Measurements from ENCODE around the gene CXCL5. TPM values are rescaled to one million over a fixed set of nuclear protein-coding genes. Genes with fewer than 3 reads are reported as not detected.
"Not testable (repeated sequence)": the region's sequence is repeated elsewhere in the genome, so short reads cannot be mapped to it uniquely, and the experiment has no call there.

The CXCL5 gene
- total RNA-seq, 2 donors from 2014 or later = 0.09 to 0.18 TPM

- ATAC-seq; intact Hi-C loops (cut with DNase I); DNase-seq: not testable (repeated sequence)
These were observed 17.3 kb downstream of the CXCL5 start for GRCh38 chr4:73981175-73981574.

GRCh38 chr4:73979407-73979957 lies 19.0 kb downstream of the CXCL5 start:
- intact Hi-C loops (cut with DNase I) = no loop called here
- DNase-seq (no peak), ATAC-seq (no peak)

GRCh38 chr4:73978886-73979285 lies 19.6 kb downstream of the CXCL5 start:
- DNase-seq (no peak), ATAC-seq (no peak)
- intact Hi-C loops (cut with DNase I) = no loop called here

- intact Hi-C loops (cut with DNase I) = no loop called here
- DNase-seq (no peak), ATAC-seq (peak in 1 of 2 donors; percentile 59)
These were observed 21.8 kb downstream of the CXCL5 start for GRCh38 chr4:73976716-73977115.

- no peak for DNase-seq
- ATAC-seq = no peak
- intact Hi-C loops (cut with DNase I) = no loop called here
These were observed 22.3 kb downstream of the CXCL5 start for GRCh38 chr4:73976217-73976616.

- DNase-seq (no peak), ATAC-seq (no peak)
- intact Hi-C loops (cut with DNase I) = no loop called here
These were observed 24.1 kb downstream of the CXCL5 start for GRCh38 chr4:73974352-73974751.

GRCh38 chr4:73970945-73971344 lies 27.5 kb downstream of the CXCL5 start:
- DNase-seq (no peak), ATAC-seq (no peak)
- intact Hi-C loops (cut with DNase I) = no loop called here

- DNase-seq (no peak), ATAC-seq (no peak)
- intact Hi-C loops (cut with DNase I) = no loop called here
These were observed 28.5 kb downstream of the CXCL5 start for GRCh38 chr4:73970011-73970410.

GRCh38 chr4:73967866-73968265 lies 30.6 kb downstream of the CXCL5 start:
- intact Hi-C loops (cut with DNase I) = no loop called here
- ATAC-seq = no peak
- no peak for DNase-seq

- ATAC-seq (no peak), DNase-seq (no peak)
- intact Hi-C loops (cut with DNase I) = no loop called here
These were observed 33.4 kb downstream of the CXCL5 start for GRCh38 chr4:73964862-73965611.

- DNase-seq = no peak
- intact Hi-C loops (cut with DNase I) = no loop called here
- ATAC-seq = no peak
These were observed 35.8 kb downstream of the CXCL5 start for GRCh38 chr4:73962724-73963123.

- intact Hi-C loops (cut with DNase I); DNase-seq; ATAC-seq: not testable (repeated sequence)
These were observed 39.4 kb downstream of the CXCL5 start for GRCh38 chr4:73959041-73959440.

- no peak for DNase-seq
- intact Hi-C loops (cut with DNase I) = no loop called here
- no peak for ATAC-seq
These were observed 46.1 kb downstream of the CXCL5 start for GRCh38 chr4:73952352-73952751.

GRCh38 chr4:73950376-73950920 lies 48.0 kb downstream of the CXCL5 start:
- DNase-seq; intact Hi-C loops (cut with DNase I); ATAC-seq: not testable (repeated sequence)

- ATAC-seq = no peak
- intact Hi-C loops (cut with DNase I) = no loop called here
- DNase-seq = no peak
These were observed 49.3 kb downstream of the CXCL5 start for GRCh38 chr4:73948990-73949706.

GRCh38 chr4:73948291-73948690 lies 50.2 kb downstream of the CXCL5 start:
- DNase-seq = no peak
- intact Hi-C loops (cut with DNase I) = no loop called here
- ATAC-seq = no peak

- intact Hi-C loops (cut with DNase I) = no loop called here
- no peak for ATAC-seq
- no peak for DNase-seq
These were observed 51.1 kb downstream of the CXCL5 start for GRCh38 chr4:73947239-73947985.

- intact Hi-C loops (cut with DNase I) = no loop called here
- no peak for DNase-seq
- no peak for ATAC-seq
These were observed 52.6 kb downstream of the CXCL5 start for GRCh38 chr4:73945674-73946449.

Data from left cardiac atrium (tissue), 4 donors.